Thoracic aorta (tissue), 2 donors: ENCODE results near the gene GABRG3. TPM values are rescaled to one million over a fixed set of nuclear protein-coding genes. Genes with fewer than 3 reads are reported as not detected.

Source experiments
- ATAC-seq: fragments of 150-250 bp; one replicate; pipeline ENCODE4 v1.8.0; 2017; ENCODE audit warnings: low read depth; ENCODE audit not compliant: insufficient number of reproducible peaks, low FRiP score
- DNase-seq: peaks from one replicate; pipeline ENCODE4 v3.0.0-alpha.2; 2020; ENCODE audit warnings: low spot score
- H3K27ac ChIP-seq, 2 donors: fragments of 200-600 bp; sonication (generic); 1 replicate in 1 of 2; 2 replicates in 1 of 2; pipeline ENCODE4 v1.5.1; 2016; ENCODE audit warnings: mild to moderate bottlenecking in 2 of 2, moderate library complexity in 2 of 2
- H3K27me3 ChIP-seq: fragments of 200-600 bp; sonication (generic); replicated peaks from 2 replicates; pipeline ENCODE4 v1.6.0; 2016; ENCODE audit warnings: mild to moderate bottlenecking; ENCODE audit not compliant: insufficient read depth
- H3K36me3 ChIP-seq: fragments of 200-600 bp; sonication (generic); one replicate; pipeline ENCODE4 v1.5.1; 2016
- H3K4me1 ChIP-seq, 2 donors: fragments of 200-600 bp; sonication (generic); 1 replicate in 1 of 2; 2 replicates in 1 of 2; pipeline versions ENCODE4 v1.5.1 to v1.6.0; 2016; ENCODE audit warnings: low read depth in 2 of 2, mild to moderate bottlenecking in 1 of 2; ENCODE audit not compliant: control insufficient read depth in 1 of 2
- H3K4me3 ChIP-seq: fragments of 200-600 bp; sonication (generic); 2 replicates; pipeline ENCODE4 v1.5.1; 2016; ENCODE audit warnings: mild to moderate bottlenecking
- H3K9me3 ChIP-seq: fragments of 200-600 bp; sonication (generic); 2 replicates; pipeline ENCODE4 v1.5.1; 2016
- CTCF ChIP-seq: fragments of 200-600 bp; sonication (generic); IDR thresholded peaks from one replicate; pipeline ENCODE4 v1.5.1; 2019; ENCODE audit warnings: antibody characterized with exemption
- total RNA-seq, 2 donors: library from RNA; depleted of rRNA; stranded (reverse); fragments of >200 nt; gene quantifications; one replicate each; pipeline versions ENCODE4 v1.1.0 to v1.2.3, GENCODE V29; 2016

The GABRG3 gene
- total RNA-seq, 2 donors from 2014 or later, result not detected

- Histone ChIP-seq H3K4me1 (no peaks in the 10 kb centered on the region), H3K27ac (no peak overlapping the region), H3K27me3 (no peaks in the 10 kb centered on the region), H3K9me3 (no peaks in the 10 kb centered on the region), H3K4me3 (no peak overlapping the region), H3K36me3 (no peaks in the 10 kb centered on the region)
- TF ChIP-seq CTCF, result no peak
- ATAC-seq (no peak), DNase-seq (no peak)
Measured at GRCh38 chr15:27461181-27461580, 490.2 kb downstream of the GABRG3 start.

- DNase-seq, result no peak
- H3K4me1 ChIP-seq, result no peaks in the 10 kb centered on the region
- no peak overlapping the region for H3K4me3 ChIP-seq
- H3K27ac ChIP-seq, result no peak overlapping the region
- no peaks in the 10 kb centered on the region for H3K27me3 ChIP-seq
- H3K9me3 ChIP-seq, result no peaks in the 10 kb centered on the region
- no peak for ATAC-seq
- H3K36me3 ChIP-seq, result no peaks in the 10 kb centered on the region
- TF ChIP-seq CTCF, result no peak
Measured at GRCh38 chr15:27463525-27464088, 492.6 kb downstream of the GABRG3 start.

GRCh38 chr15:27464941-27465612 is 494.1 kb downstream of the GABRG3 start:
- Histone ChIP-seq H3K4me3 (no peak overlapping the region), H3K27ac (no peak overlapping the region), H3K27me3 (no peaks in the 10 kb centered on the region), H3K4me1 (no peaks in the 10 kb centered on the region), H3K36me3 (no peaks in the 10 kb centered on the region), H3K9me3 (no peaks in the 10 kb centered on the region)
- no peak for TF ChIP-seq CTCF
- DNase-seq (no peak), ATAC-seq (no peak)

GRCh38 chr15:27466758-27467157 is 495.8 kb downstream of the GABRG3 start:
- ATAC-seq (no peak), DNase-seq (no peak)
- Histone ChIP-seq H3K27me3 (no peaks in the 10 kb centered on the region), H3K4me3 (no peak overlapping the region), H3K4me1 (no peaks in the 10 kb centered on the region), H3K27ac (no peak overlapping the region), H3K36me3 (no peaks in the 10 kb centered on the region), H3K9me3 (no peaks in the 10 kb centered on the region)
- TF ChIP-seq CTCF, result no peak

GRCh38 chr15:27468151-27468591 is 497.2 kb downstream of the GABRG3 start:
- no peak for TF ChIP-seq CTCF
- H3K36me3 ChIP-seq, result no peaks in the 10 kb centered on the region
- no peaks in the 10 kb centered on the region for H3K27me3 ChIP-seq
- no peak overlapping the region for H3K27ac ChIP-seq
- H3K4me3 ChIP-seq, result no peak overlapping the region
- no peaks in the 10 kb centered on the region for H3K9me3 ChIP-seq
- H3K4me1 ChIP-seq, result no peaks in the 10 kb centered on the region
- peak; percentile 22 for ATAC-seq
- DNase-seq, result no peak
